ENCODE data around the gene CDS2.

CDS2 gene

DNA sequence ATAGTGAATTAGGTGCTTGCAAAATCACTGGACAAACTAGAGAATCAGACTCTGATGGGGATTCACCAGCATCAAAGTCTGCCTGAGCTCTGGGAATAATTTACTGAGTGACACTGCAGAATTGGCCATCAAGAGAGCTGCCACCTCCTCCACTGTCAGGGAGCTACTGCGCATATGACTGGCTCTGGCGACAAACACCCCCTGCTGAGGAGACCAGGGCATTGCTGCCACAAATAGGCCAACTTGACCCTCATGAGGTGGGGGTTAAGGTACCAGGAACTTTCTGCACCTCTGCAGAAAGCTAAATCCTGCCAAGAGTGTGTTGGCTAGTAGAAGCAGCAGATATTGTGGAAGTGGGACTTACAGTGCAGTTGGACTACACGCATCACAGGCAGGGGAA lies 88.0 kb downstream of the CDS2 start:
- no peak for DNase-seq

DNA sequence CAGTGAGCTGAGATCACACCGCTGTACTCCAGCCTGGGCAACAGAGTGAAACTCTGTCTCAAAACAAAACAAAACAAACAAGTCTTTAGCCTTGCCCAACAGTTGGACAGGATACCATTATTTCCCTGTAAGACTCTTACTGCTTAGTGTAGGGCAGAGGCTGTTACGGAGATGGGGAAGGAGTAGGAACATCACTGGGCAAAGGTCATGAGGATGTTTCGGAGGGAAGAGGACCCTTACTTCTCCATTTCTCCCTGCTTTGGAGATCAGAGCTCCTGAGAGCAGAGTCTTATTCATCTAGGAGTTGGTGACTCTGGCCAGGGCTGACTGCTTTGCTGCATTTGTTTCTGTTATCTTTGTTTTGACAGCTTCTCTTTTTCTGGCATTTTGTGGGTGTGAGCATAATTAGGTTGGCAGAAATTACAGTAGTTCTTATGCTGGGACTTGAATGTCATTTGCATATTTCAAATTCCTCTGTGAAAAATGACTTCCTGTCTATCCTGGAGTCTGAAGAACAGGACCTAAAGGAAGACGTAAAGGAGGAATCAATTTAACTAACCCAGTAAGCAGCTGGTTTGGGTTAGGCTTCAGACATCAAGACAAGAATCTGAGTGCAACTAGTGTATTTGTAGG lies 89.0 kb downstream of the CDS2 start:
- no peak for DNase-seq

DNA sequence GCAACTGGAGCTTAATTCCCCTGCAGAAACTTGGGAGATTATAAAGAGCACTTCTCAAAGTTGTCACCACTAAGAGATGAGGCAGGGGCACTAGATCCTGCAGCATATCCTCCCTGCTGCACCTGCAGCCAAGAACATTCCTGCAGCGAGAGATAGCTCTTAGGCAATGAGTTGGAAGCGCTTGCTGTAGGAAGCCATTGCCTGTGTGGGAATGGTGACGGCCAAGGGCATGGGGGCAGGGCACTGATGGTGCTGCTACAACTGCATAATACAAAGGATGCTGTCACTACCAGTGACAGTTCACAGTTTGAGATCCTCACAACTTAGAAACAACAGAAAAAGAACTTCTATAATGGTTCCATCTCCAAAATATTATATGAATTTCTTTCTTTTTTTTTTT lies 89.9 kb downstream of the CDS2 start:
- DNase-seq: no peak

DNA sequence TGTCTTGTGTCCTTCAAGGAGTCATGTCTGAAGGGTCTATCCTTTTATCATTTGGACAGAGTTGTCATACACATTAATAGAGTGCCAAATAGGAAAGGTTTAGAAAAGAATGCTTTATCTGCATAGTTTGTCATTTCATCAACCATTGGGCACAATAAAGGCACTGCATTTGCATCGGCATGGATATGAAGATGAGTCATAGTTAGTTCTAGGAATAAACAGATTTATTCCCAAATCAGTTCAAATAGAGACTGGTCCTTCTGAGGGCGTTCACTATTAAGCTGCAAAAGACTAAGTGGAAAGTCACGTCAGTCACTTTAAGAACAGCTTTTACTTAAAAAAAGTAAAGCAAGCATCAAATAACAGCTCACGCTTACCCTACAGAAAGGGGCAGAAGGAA lies 90.8 kb downstream of the CDS2 start:
- no peak for DNase-seq

DNA sequence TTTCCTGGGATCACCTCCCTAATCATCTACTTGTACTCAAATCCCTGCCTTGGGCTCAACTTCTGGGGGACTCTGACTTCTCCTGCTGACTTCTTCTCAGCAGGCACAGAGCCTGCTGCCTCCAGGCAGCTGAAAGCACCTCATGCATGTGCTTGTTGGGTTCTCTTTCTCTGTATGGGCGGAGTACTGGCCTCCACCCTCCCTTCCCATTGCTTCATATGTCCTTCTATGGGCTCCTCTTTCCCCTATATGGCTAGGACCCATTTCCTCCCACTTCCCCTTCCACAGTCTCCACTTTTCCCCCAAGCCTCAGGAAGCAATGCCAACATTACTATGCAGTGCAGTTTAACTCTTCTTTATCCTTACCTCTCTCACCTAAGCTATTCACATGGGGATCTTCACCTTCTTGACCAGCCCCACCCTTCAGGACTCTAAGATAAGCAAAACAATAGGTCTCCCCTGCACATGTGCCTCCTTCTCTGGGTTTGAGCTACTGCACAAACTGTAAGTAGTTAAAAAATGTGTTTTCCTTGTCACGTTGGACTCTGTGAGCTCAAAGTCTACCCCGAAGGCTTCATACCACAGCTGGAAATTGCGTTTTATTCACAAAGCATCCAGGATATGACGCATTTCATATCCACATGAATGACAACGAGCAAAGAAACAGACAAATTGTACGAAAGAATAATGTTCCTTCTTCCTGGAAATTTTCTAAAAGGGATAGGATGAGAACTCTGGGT lies 93.7 kb downstream of the CDS2 start:
- no peak for DNase-seq

DNA sequence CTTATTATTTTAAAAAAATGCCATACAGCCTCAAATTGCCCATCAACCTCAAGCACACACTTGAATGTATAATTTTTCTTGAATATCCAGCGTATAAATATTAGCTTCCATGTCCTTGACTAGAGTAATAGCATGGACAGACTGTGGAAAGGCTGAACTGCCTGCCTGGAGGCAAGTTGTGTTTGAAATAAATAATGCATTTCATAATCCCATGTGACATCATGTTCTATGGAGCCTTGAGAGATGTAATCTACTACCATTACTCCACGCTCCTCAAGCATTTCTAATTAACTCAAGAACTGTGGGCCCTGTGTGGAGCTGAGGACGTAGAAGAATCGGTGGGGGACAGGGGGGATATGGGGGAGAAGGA lies 94.2 kb downstream of the CDS2 start:
- no peak for DNase-seq

DNA sequence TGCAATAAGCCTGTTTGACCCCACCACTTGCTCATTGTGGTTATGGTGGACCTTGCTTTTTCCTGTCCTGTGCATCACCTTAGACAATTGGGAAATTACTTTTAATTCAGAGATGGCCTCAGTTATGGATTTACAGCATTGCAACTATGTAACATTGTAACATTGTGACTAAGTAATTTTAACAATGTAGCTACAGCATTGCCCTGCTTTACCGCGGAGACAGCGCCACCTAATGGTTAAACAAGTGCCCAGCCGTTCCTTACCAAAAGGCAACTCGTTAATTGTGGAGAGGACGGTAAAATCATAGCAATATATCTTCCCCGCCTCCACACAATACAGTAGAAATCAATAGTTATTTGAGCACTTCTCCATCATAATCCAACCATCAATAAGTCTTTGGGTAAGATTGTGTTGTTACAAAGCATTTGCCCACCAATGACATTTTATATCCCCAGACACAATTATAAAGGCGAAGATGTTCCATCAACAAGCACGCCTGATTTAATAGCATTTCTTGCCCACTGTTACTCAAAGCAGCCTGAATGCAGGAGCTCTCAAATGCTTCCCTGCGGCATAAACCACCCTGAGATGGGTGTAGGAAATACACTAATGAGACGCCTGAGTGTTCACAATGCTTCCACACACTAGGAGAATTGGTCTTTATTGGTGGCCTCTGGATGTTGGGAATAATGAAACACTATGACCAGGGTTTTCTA lies 96.3 kb downstream of the CDS2 start:
- no peak for DNase-seq

DNA sequence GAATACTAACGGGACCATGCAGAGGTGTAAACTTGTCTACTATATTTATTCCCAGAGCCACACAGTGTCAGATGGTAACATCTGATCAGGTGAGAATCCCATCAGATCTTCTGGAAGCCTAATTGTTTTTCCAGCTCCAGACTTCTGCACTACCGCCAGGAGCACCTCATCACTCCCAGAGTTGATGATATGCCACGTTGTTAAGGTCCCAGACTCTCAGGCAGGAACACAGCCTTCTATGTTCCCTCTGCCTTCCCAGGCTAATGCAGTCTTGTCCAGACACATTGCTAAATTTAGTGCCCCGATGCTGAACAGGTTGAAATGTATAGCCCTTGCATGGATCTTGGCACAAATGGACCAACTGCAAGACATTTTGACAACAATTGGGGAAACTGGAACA lies 103.7 kb downstream of the CDS2 start:
- no peak for DNase-seq

DNA sequence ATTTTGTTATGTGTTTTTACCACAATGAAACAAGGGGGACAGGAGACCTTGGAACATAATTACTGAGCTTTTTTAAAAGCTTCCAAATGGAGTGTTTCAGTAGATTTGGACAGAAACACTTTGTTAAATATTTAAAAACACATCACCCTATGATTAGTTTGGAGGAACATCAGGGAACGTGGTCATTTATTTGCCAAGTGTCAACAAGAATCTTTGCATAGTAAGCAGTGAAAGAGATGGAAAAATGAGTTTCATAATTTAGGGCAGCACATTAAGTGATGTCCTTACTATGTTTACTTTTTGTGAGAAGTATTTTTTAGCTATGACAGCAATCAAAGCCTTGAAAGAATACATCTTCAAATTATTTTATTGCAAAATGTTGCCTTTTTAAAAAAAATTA lies 107.3 kb downstream of the CDS2 start:
- DNase-seq: no peak

DNA sequence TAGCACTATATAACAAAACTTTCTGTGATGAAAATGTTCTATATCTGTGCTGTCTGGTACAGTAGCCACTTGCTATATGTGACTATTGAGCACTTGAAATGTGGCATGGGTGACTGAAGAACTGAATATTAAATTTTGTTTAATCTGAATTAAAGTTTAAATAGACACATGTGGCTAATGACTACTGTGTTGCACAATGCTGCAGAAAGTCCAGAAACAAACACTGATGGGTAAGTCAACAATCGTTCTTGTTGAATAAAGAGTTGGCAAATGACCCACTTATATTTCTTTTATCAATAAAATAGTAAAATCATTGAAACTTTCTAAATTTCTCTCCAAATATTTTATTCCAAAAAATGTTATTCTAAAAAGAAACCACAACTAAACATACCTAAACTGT lies 108.2 kb downstream of the CDS2 start:
- no peak for DNase-seq

All from right hindlimb (tissue), 1 donor.